IPS DF 6.9 (cell line): Measurements from ENCODE around the gene TTC23.

Experiments
- DNase-seq: peaks from one replicate; pipeline ENCODE4 v3.0.0-alpha.2; 2013; ENCODE audit warnings: low read depth, low spot score
- H3K27ac ChIP-seq: one replicate; pipeline ENCODE4 v1.5.1; 2013; ENCODE audit warnings: low read length, control low read depth
- H3K27me3 ChIP-seq: 2 replicates; pipeline ENCODE4 v1.6.1; 2013; ENCODE audit warnings: mild to moderate bottlenecking, low read length; ENCODE audit not compliant: control insufficient read depth, insufficient read depth
- H3K36me3 ChIP-seq: 2 replicates; pipeline ENCODE4 v1.6.1; 2013; ENCODE audit warnings: low read length; ENCODE audit not compliant: control insufficient read depth, insufficient read depth
- H3K4me1 ChIP-seq: 2 replicates; pipeline ENCODE4 v1.6.1; 2013; ENCODE audit warnings: low read length; ENCODE audit not compliant: control insufficient read depth, insufficient read depth
- H3K4me3 ChIP-seq: 2 replicates; pipeline ENCODE4 v1.5.1; 2013; ENCODE audit warnings: mild to moderate bottlenecking, low read length
- H3K9me3 ChIP-seq: 2 replicates; pipeline ENCODE4 v1.6.1; 2013; ENCODE audit warnings: low read length, inconsistent platforms; ENCODE audit not compliant: control insufficient read depth, insufficient read depth
- WGBS: extraction: QIAGEN DNeasy Blood & Tissue Kit; methylation state at CpG from one replicate; pipeline ENCODE4 v1.1.7; 2013; ENCODE audit warnings: mixed read lengths, missing lambda C conversion rate; ENCODE audit not compliant: insufficient read length, insufficient coverage; 5-methylcytosine and 5-hydroxymethylcytosine counted together

Gene TTC23

GRCh38 chr15:99165956-99166689 is 83.3 kb downstream of the TTC23 start:
- WGBS, result no CpG with 5 or more reads among the region's 23 CpGs
- Histone ChIP-seq H3K9me3 (no peaks in the 10 kb centered on the region), H3K27ac (no peak overlapping the region)

GRCh38 chr15:99165020-99165790 is 84.2 kb downstream of the TTC23 start:
- no peaks in the 10 kb centered on the region for H3K36me3 ChIP-seq

More at GRCh38 chr15:99165956-99166689, 83.3 kb downstream of the TTC23 start:
- Histone ChIP-seq H3K36me3 (no peaks in the 10 kb centered on the region), H3K4me3 (no peak overlapping the region), H3K4me1 (no peaks in the 10 kb centered on the region), H3K27me3 (no peaks in the 10 kb centered on the region)
- no peak for DNase-seq

DNA sequence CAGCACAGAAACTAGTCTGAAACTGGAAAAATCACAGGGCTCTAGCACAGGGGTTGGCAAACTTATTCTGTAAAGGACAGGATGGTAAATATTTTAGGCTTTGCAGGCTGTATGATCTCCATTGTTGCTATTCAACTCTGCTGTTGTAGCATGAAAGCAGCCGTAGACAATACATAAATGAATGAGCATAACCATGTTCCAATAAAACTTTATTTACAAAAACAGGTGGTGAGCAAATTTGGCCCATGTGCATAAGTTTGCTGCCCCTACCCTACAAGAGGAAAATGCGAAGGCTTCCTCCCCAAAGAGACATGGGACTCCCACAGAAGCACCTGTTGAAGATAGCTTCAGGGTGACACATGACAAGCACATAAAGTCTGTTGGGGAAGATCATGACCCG is 85.3 kb downstream of the TTC23 start:
- Histone ChIP-seq H3K4me3 (no peak overlapping the region), H3K27ac (no peak overlapping the region), H3K27me3 (no peaks in the 10 kb centered on the region), H3K9me3 (no peaks in the 10 kb centered on the region), H3K4me1 (no peaks in the 10 kb centered on the region), H3K36me3 (no peaks in the 10 kb centered on the region)
- WGBS, result no CpG with 5 or more reads among the region's 3 CpGs
- DNase-seq, result no peak

More at GRCh38 chr15:99165020-99165790, 84.2 kb downstream of the TTC23 start:
- WGBS, result no CpG with 5 or more reads among the region's 3 CpGs
- H3K27ac ChIP-seq, result no peak overlapping the region
- no peaks in the 10 kb centered on the region for H3K27me3 ChIP-seq
- no peak overlapping the region for H3K4me3 ChIP-seq
- DNase-seq, result no peak
- no peaks in the 10 kb centered on the region for H3K4me1 ChIP-seq
- no peaks in the 10 kb centered on the region for H3K9me3 ChIP-seq

- Histone ChIP-seq H3K4me1 (no peaks in the 10 kb centered on the region), H3K36me3 (peaks cover 5% of the 10 kb centered on the region; the same call in 1 of the 2 replicates), H3K9me3 (no peaks in the 10 kb centered on the region), H3K27ac (no peak overlapping the region), H3K4me3 (no peak overlapping the region), H3K27me3 (no peaks in the 10 kb centered on the region)
- DNase-seq, result no peak
- no CpG with 5 or more reads among the region's 4 CpGs for WGBS
These were observed 85.9 kb downstream of the TTC23 start for GRCh38 chr15:99163271-99164062.

- no peak for DNase-seq
- Histone ChIP-seq H3K36me3 (peaks cover 6% of the 10 kb centered on the region; the same call in 1 of the 2 replicates), H3K4me1 (no peaks in the 10 kb centered on the region), H3K27me3 (no peaks in the 10 kb centered on the region), H3K9me3 (no peaks in the 10 kb centered on the region), H3K27ac (no peak overlapping the region), H3K4me3 (no peak overlapping the region)
- WGBS, result no CpG with 5 or more reads among the region's 6 CpGs
These were observed 90.6 kb downstream of the TTC23 start for GRCh38 chr15:99158626-99159412.

DNA sequence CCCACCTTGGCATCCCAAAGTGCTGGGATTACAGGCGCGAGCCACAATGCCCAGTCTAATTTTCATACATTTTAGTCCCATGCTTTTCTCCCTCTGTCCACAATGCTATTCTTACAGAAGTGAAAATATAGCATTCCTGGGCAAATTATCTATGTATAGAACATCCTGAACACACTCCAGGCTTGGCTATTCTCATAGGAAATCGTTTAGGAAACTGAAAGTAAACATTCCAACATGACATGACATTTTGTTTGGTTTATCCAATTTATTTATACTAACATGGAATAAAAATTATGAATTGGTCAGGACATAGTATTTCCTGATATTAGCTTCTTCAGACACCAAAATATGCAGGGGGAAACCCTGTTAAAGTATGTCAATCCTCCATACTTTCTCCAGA is 91.9 kb downstream of the TTC23 start:
- Histone ChIP-seq H3K36me3 (peaks cover 6% of the 10 kb centered on the region; the same call in 1 of the 2 replicates), H3K27me3 (no peaks in the 10 kb centered on the region)
- WGBS, result no CpG with 5 or more reads among the region's 3 CpGs

DNA sequence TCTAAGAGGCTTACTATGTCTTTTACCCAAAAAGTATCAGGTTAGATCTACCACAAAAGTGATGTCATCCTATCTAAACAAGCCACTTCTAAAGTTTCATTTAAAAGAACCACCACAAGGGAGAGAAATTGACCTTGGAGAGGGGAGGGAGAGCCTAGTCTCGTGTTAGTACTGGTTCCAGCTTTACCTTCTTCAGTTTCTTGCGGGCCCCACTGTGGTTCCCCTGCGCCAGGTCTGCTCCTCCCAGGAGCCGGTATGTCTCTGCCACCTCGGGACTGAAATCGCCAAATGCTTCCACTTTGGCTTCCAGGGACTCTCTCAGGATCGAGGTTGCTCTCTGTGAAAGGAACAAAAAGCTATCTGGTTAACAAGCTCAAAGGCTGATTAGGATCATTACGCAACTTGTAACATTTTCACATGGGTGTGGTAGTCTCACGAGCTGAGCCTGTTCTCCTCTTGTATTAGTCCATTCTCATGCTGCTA is 93.4 kb downstream of the TTC23 start:
- H3K27ac ChIP-seq, result no peak overlapping the region
- DNase-seq, result no peak
- no CpG with 5 or more reads among the region's 9 CpGs for WGBS
- H3K4me1 ChIP-seq, result no peaks in the 10 kb centered on the region
- H3K4me3 ChIP-seq, result no peak overlapping the region
- H3K9me3 ChIP-seq, result no peaks in the 10 kb centered on the region
- peaks cover 6% of the 10 kb centered on the region; the same call in 1 of the 2 replicates for H3K36me3 ChIP-seq
- no peaks in the 10 kb centered on the region for H3K27me3 ChIP-seq

More for the DNA sequence above, 91.9 kb downstream of the TTC23 start:
- no peak for DNase-seq
- Histone ChIP-seq H3K4me1 (no peaks in the 10 kb centered on the region), H3K4me3 (no peak overlapping the region), H3K27ac (no peak overlapping the region), H3K9me3 (no peaks in the 10 kb centered on the region)

DNA sequence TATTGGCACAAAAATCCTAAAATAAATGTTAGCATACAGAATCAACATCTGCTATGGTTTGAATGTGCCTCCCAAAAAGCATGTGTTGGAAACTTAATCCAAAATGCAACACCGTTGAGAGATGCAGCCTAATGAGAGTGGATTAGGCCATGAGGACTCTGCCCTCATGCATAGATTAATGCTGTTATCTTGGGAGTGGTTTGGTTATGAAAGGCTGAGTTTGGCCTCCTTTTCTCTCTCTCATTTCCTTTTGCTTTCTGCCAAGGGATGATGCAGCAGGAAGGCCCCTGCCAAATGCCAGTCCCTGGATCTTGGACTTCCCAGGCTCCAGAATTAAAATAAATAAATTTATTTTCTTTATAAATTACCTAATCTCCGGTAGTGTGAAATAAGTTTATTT is 95.1 kb downstream of the TTC23 start:
- Histone ChIP-seq H3K4me1 (no peaks in the 10 kb centered on the region), H3K36me3 (peaks cover 6% of the 10 kb centered on the region; the same call in 1 of the 2 replicates), H3K27ac (no peak overlapping the region), H3K9me3 (no peaks in the 10 kb centered on the region), H3K4me3 (no peak overlapping the region), H3K27me3 (no peaks in the 10 kb centered on the region)
- DNase-seq, result no peak
- WGBS, result no CpG with 5 or more reads among the region's 2 CpGs

DNA sequence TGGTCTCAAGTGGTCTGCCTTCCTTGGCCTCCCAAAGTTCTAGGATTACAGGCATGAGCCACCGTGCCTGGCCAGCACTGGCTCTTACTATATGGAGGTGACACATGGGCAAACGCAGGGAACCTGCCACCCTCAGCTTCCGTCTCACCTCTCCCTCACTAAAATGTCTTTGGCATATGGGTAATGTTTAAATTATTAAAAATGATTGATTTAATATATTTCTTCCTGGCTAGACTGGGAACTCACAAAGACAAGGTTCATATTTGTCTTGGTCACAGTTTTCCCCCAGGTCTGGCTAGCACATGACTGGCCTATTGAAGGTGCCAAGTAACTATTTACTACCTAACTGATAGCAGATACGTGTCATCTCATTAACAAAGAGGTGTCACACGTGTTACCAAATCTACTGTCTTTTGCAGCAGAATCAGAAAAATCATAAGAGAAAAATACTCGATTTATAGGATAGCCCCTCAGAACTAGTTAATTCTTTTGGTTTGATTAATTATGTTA is 96.3 kb downstream of the TTC23 start:
- DNase-seq, result no peak
- no peaks in the 10 kb centered on the region for H3K4me1 ChIP-seq
- H3K4me3 ChIP-seq, result no peak overlapping the region
- H3K9me3 ChIP-seq, result no peaks in the 10 kb centered on the region
- no peaks in the 10 kb centered on the region for H3K36me3 ChIP-seq
- WGBS, result no CpG with 5 or more reads among the region's 6 CpGs
- no peaks in the 10 kb centered on the region for H3K27me3 ChIP-seq
- H3K27ac ChIP-seq, result no peak overlapping the region
